ENCODE data around the gene FBXO41. TPM values are rescaled to one million over a fixed set of nuclear protein-coding genes. Genes with fewer than 3 reads are reported as not detected.

Gene FBXO41
- polyA plus RNA-seq, 1 of the 3 experiments (the other 2 are of a cell fraction), result 3.1 TPM

- no peaks in the 10 kb centered on the region for H3K79me2 ChIP-seq (ENCODE audit: insufficient read depth)
- no peaks in the 10 kb centered on the region for H3F3A ChIP-seq (replicated peaks; ENCODE audit: insufficient read depth)
- TF ChIP-seq FOSL2 (IDR thresholded peaks at IDR 0.05; ENCODE audit: borderline replicate concordance, low read depth) (no peak), FOXM1 (IDR thresholded peaks at IDR 0.05; ENCODE audit: low read depth) (no peak), RFX5 (IDR thresholded peaks at IDR 0.05; ENCODE audit: low read length) (no peak), GABPA (IDR thresholded peaks at IDR 0.05; ENCODE audit: low read depth) (no peak), MXI1 (IDR thresholded peaks at IDR 0.05; ENCODE audit: low read depth, low read length) (no peak), EZH2phosphoT487 (IDR thresholded peaks at IDR 0.05; ENCODE audit: borderline replicate concordance, low read depth) (no peak), FOXJ3 (CRISPR knock-in tag; IDR thresholded peaks at IDR 0.05) (no peak), ZBTB33 (IDR thresholded peaks at IDR 0.05; ENCODE audit: borderline replicate concordance, low read depth) (no peak), EP300 (IDR thresholded peaks at IDR 0.05; ENCODE audit: borderline replicate concordance in 1 of 2, low read depth in 1 of 2, low read length in 1 of 2) (no peak), NRF1 (IDR thresholded peaks at IDR 0.05; ENCODE audit: low read depth, low read length) (no peak), USF2 (IDR thresholded peaks at IDR 0.05; ENCODE audit: borderline replicate concordance, low read depth, low read length) (no peak), RCOR1 (IDR thresholded peaks at IDR 0.05; ENCODE audit: low read length) (no peak), JUND (IDR thresholded peaks at IDR 0.05) (no peak), NFIC (IDR thresholded peaks at IDR 0.05; ENCODE audit: borderline replicate concordance) (no peak)
- POLR2A ChIA-PET, result no interaction called here
- no peaks in the 10 kb centered on the region for H3K9me3 ChIP-seq
- H3K27me3 ChIP-seq (ENCODE audit: insufficient read depth), result no peaks in the 10 kb centered on the region
- DNase-seq, result no peak
- no peaks in the 10 kb centered on the region for H3K36me3 ChIP-seq (replicated peaks in 1 of 2; ENCODE audit: control insufficient read depth in 1 of 2, insufficient read depth in 2 of 2, low read length in 1 of 2)
- H3K9ac ChIP-seq, result no peak overlapping the region
- CTCF ChIA-PET, result interaction anchor here (0.9 to 2.0 kb wide), 2 partner anchors 9 to 24 kb away, joined by 3 to 4 read pairs; no protein-coding TSS in a partner anchor
- no peaks in the 10 kb centered on the region for H3K9me2 ChIP-seq
- no peak overlapping the region for H3K27ac ChIP-seq (ENCODE audit: low read depth in 2 of 2, low read length in 1 of 2)
- 99% methylated on average over 4 of the region's 4 CpGs for WGBS (ENCODE audit: low lambda C conversion rate)
- H3K4me2 ChIP-seq, result no peak overlapping the region
- no peak overlapping the region for H2AFZ ChIP-seq (ENCODE audit: low read depth)
- no peaks in the 10 kb centered on the region; a peak in 1 of 4 replicates for H3K4me1 ChIP-seq (ENCODE audit: control insufficient read depth in 1 of 2, insufficient read depth in 2 of 2, low read depth in 1 of 2, low read length in 1 of 2)
- H3K4me3 ChIP-seq (ENCODE audit: low read depth in 2 of 2, low read length in 1 of 2), result no peak overlapping the region
- no peaks in the 10 kb centered on the region for H4K20me1 ChIP-seq (ENCODE audit: insufficient read depth)
Measured at GRCh38 chr2:73267008-73267407, 17.3 kb downstream of the FBXO41 start.

GRCh38 chr2:73266061-73266901 is 18.0 kb downstream of the FBXO41 start:
- Histone ChIP-seq H3K9me3 (no peaks in the 10 kb centered on the region), H4K20me1 (ENCODE audit: insufficient read depth) (no peaks in the 10 kb centered on the region), H3K36me3 (replicated peaks in 1 of 2; ENCODE audit: control insufficient read depth in 1 of 2, insufficient read depth in 2 of 2, low read length in 1 of 2) (no peaks in the 10 kb centered on the region), H3K4me3 (ENCODE audit: low read depth in 2 of 2, low read length in 1 of 2) (no peak overlapping the region), H3K9ac (no peak overlapping the region), H3K4me1 (ENCODE audit: control insufficient read depth in 1 of 2, insufficient read depth in 2 of 2, low read depth in 1 of 2, low read length in 1 of 2) (no peaks in the 10 kb centered on the region; a peak in 1 of 4 replicates), H2AFZ (ENCODE audit: low read depth) (no peak overlapping the region), H3K27ac (ENCODE audit: low read depth in 2 of 2, low read length in 1 of 2) (no peak overlapping the region; a peak in 1 of 4 replicates), H3K9me2 (no peaks in the 10 kb centered on the region), H3F3A (replicated peaks; ENCODE audit: insufficient read depth) (no peaks in the 10 kb centered on the region), H3K4me2 (no peak overlapping the region), H3K79me2 (ENCODE audit: insufficient read depth) (no peaks in the 10 kb centered on the region), H3K27me3 (ENCODE audit: insufficient read depth) (no peaks in the 10 kb centered on the region)
- POLR2A ChIA-PET, result no interaction called here
- 81% methylated on average over 21 of the region's 26 CpGs for WGBS (ENCODE audit: low lambda C conversion rate)
- DNase-seq, result no peak
- CTCF ChIA-PET, result interaction anchor here (0.7 to 1.5 kb wide), 2 partner anchors 11 to 380 kb away, joined by 3 read pairs; no protein-coding TSS in a partner anchor
- TF ChIP-seq MAX (IDR thresholded peaks at IDR 0.05; ENCODE audit: low read depth) (no peak), SIN3A (IDR thresholded peaks at IDR 0.05; ENCODE audit: borderline replicate concordance, low read depth, low read length) (no peak), TEAD4 (IDR thresholded peaks at IDR 0.05; ENCODE audit: borderline replicate concordance, insufficient read depth) (no peak), TAF1 (IDR thresholded peaks at IDR 0.05; ENCODE audit: borderline replicate concordance, low read depth, low read length) (no peak), EP300 (IDR thresholded peaks at IDR 0.05; ENCODE audit: borderline replicate concordance in 1 of 2, low read depth in 1 of 2, low read length in 1 of 2) (no peak), RAD21 (IDR thresholded peaks at IDR 0.05; ENCODE audit: low read length) (no peak), RXRA (IDR thresholded peaks at IDR 0.05; ENCODE audit: borderline replicate concordance, low read depth) (no peak), MXI1 (IDR thresholded peaks at IDR 0.05; ENCODE audit: low read depth, low read length) (no peak), REST (IDR thresholded peaks at IDR 0.05; ENCODE audit: low read depth, low read length) (no peak)

Measured in SK-N-SH (cell line).